PFSK-1 (cell line): Measurements from ENCODE around the gene REXO4.

Experiments used
- POLR2AphosphoS5 ChIP-seq: IDR thresholded peaks from 2 replicates; pipeline ENCODE4 v1.6.1; 2012; ENCODE audit warnings: low read depth, mild to moderate bottlenecking, control low read depth, low read length, moderate library complexity
- REST ChIP-seq, 2 experiments: IDR thresholded peaks; 2 replicates each; pipeline versions ENCODE4 v1.6.1 to v1.8.0; 2011 to 2012; ENCODE audit warnings: low read depth in 2 of 2, low read length in 2 of 2, control low read depth in 1 of 2, inconsistent platforms in 1 of 2, mild to moderate bottlenecking in 1 of 2, moderate library complexity in 1 of 2; ENCODE audit not compliant: insufficient read depth in 1 of 2
- SIN3A ChIP-seq: IDR thresholded peaks from 2 replicates; pipeline ENCODE4 v1.6.1; 2012; ENCODE audit warnings: mild to moderate bottlenecking, low read length, moderate library complexity, borderline replicate concordance; ENCODE audit not compliant: insufficient read depth
- TAF1 ChIP-seq: IDR thresholded peaks from 2 replicates; pipeline ENCODE4 v1.6.1; 2012; ENCODE audit warnings: low read length, control low read depth, borderline replicate concordance; ENCODE audit not compliant: insufficient read depth

- TF ChIP-seq POLR2AphosphoS5 (no peak), REST (IDR thresholded peaks at IDR 0.05; ENCODE audit: insufficient read depth in 1 of 2, low read depth in 2 of 2, low read length in 2 of 2) (no peak), TAF1 (no peak), SIN3A (no peak)
These were observed 8.2 kb upstream of the REXO4 start for GRCh38 chr9:133426011-133426410.
